ENCODE data around the gene HERPUD1.
"Not testable (repeated sequence)": the region's sequence is repeated elsewhere in the genome, so short reads cannot be mapped to it uniquely, and the experiment has no call there.

The HERPUD1 gene

DNA sequence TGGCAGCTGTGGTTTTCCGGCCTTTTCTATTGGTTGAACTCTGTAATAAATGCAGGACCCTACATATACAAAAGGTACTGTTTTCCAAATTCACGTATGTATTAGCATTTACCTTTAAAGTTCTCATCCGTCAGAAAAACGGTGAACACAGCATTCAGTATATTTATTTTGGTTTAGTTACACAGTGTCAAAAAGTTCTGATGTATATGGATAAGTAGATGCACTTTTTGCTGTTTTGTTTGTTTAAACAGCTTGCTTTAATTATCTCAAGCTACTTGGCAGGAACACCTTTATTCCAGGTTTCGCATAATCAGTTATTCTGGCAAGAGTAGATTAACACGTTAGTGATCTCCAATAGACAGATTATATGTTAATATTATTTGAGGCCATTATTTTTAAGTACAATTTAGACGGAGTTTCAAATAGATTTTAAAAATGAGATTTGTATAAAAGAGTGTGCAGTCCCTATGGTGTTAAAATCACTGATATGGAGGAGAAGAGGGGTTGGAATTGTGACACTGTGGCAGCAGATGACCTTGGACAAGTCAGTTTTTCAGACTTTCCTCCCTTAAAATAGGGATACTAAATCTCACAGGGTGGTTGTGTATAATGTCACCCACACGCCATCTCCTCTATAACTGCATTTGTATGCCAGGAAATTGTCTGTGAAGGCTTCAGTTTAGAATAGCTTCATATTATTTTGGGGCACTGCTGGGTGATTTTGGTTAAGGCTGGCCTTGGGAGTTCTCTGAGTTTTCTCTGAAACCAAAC, 2.1 kb downstream of the HERPUD1 start:
- DNase-seq (ENCODE audit: low read depth in 2 of 2, low spot score in 1 of 2), result no peak

- not testable (repeated sequence) for DNase-seq (ENCODE audit: low read depth in 2 of 2, low spot score in 1 of 2)
These were observed 2.7 kb downstream of the HERPUD1 start for GRCh38 chr16:56934599-56935145.

DNA sequence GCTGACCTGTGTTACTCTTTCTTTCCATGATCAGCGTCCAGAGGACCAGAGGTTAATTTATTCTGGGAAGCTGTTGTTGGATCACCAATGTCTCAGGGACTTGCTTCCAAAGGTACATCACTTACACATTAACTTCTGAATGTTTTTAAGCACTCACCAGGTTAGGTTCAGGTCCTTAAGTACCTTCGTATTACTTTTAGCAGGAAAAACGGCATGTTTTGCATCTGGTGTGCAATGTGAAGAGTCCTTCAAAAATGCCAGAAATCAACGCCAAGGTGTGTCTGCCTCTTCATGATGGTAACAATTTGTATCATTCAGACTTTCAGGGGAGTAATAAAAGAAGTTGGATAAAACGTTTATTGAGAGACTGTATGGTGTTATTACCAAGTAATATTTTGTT, 3.3 kb downstream of the HERPUD1 start:
- no peak for DNase-seq (ENCODE audit: low read depth in 2 of 2, low spot score in 1 of 2)

- DNase-seq (ENCODE audit: low read depth in 2 of 2, low spot score in 1 of 2), result no peak
These were observed 4.5 kb downstream of the HERPUD1 start for GRCh38 chr16:56936491-56936890.

DNA sequence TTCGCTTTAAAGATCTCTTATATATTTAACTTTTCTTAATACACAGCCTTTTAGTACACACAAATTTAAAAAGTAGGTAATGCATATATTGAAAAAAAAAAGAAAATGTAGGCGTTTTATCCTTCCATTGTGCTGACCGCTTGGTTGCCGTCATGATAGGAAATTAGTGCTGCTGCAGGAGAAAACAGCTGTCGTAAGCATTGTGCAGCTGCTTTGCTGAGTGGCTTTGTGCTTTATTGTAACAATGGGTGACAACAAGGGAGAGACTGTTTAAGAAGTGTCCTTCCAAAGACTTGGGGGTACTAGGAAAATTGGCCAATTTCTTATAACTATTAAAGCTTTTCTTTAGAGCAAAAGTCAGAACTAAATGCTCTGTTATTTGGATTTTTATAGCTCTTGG, 5.0 kb downstream of the HERPUD1 start:
- DNase-seq (ENCODE audit: low read depth in 2 of 2, low spot score in 1 of 2), result no peak

DNA sequence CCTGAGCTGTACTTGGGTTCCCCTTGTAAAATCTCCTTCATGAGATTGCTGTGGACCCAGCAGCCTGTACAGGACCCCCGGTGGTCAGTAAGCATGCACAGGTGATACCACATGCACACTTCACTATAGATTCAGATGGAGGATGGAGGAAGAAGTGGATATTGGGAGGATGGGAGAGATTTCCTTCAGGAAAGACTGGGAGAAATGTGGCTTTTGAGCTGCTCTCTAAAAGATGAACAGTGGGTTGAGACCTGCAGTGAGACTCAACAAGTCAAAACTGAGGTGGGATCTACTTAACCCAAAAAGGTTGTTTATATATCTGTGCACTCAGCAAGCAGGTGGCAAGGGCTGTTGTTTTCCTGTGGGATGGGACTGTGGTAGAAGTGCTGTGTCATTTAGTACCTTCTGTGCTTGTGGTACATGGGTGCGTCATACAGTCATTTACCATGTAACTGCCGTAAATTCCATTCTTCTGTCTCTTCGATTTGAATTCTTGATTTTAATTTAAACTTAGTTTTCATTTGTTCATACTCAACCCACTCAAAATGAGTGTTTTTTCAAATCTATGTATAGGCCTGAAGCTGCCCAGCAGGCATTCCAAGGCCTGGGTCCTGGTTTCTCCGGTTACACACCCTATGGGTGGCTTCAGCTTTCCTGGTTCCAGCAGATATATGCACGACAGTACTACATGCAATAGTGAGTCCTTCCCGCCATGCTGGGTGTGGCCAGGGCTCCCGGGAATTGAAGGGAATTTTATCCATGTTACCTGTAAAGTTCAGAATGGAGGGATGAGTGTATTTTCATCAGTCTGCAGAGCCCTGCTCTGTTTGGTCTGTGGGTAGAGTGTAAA, 6.9 kb downstream of the HERPUD1 start:
- DNase-seq (ENCODE audit: low read depth in 2 of 2, low spot score in 1 of 2), result no peak

DNA sequence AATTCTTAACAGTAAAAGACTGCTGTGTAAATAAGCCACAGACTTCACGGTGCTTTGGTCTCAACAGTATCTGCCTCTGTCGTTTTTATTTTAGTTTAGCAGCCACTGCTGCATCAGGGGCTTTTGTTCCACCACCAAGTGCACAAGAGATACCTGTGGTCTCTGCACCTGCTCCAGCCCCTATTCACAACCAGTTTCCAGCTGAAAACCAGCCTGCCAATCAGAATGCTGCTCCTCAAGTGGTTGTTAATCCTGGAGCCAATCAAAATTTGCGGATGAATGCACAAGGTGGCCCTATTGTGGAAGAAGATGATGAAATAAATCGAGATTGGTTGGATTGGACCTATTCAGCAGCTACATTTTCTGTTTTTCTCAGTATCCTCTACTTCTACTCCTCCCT, 7.9 kb downstream of the HERPUD1 start:
- no peak for DNase-seq (ENCODE audit: low read depth in 2 of 2, low spot score in 1 of 2)

DNA sequence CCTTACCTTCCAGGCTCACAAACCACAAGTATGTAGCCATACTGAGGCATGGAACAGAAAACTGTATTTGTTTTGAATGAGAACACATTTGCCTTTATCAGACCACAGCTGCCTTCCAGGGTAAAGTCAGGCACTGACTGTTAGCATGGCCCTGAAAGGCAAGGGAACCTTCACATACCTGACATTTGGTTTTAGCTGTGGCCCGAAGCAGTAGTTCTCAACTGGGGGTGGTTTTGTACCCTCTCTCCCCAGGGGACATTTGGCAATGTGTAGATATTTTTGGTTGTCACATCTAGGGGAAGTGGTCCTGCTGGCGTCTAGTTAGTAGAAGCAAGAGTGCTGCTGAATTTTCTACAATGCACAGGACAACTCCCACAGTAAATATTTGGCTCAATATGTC, 9.2 kb downstream of the HERPUD1 start:
- DNase-seq (ENCODE audit: low read depth in 2 of 2, low spot score in 1 of 2), result no peak

DNA sequence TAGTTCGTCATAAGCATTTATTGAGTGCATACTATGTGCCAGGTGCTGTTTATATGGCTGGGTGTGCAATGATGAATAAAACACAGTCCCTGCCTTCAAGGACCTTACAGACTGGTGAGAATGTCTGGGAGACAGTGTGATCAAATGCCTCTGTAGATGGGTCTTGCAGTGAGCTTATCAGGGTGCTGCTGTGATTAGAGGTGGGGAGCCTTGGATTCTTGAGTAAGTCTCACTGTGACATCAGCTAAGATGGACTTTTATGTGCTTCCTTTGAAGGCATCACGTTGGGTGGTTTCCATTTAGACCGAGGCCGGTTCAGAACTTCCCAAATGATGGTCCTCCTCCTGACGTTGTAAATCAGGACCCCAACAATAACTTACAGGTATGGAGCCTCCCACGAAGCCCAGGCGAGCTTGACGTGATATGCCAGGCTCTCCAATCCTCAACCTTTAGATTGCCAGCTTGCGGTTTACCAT, 10.0 kb downstream of the HERPUD1 start:
- DNase-seq (ENCODE audit: low read depth in 2 of 2, low spot score in 1 of 2), result no peak

DNA sequence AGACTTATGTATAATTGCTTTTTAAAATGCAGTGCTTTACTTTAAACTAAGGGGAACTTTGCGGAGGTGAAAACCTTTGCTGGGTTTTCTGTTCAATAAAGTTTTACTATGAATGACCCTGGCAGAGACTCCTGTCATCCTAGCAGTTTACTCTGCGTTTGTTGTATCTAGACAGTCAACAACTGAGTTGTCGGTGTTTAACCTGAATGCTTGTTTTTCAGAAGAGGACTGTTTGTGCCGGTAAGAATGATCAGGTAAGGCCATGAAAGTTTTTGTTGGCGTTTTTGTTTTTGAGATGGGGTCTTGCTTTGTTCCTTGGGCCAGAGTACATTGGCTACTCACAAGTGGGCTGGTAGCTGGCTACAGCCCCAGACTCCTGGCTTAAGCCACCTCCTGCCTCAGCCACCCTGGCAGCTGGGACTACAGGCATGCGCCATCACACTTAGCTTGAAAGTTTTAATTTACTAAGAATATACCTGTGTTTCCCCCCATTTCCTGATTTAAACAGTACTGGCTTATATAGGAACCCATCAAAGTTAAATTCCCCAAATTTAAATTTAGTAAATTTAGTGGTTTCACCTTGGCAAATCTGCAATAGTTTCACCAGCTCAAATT, 11.9 kb downstream of the HERPUD1 start:
- DNase-seq (ENCODE audit: low read depth in 2 of 2, low spot score in 1 of 2), result no peak

- DNase-seq (ENCODE audit: low read depth in 2 of 2, low spot score in 1 of 2), result no peak
These were observed 13.3 kb downstream of the HERPUD1 start for GRCh38 chr16:56944954-56945839.

DNA sequence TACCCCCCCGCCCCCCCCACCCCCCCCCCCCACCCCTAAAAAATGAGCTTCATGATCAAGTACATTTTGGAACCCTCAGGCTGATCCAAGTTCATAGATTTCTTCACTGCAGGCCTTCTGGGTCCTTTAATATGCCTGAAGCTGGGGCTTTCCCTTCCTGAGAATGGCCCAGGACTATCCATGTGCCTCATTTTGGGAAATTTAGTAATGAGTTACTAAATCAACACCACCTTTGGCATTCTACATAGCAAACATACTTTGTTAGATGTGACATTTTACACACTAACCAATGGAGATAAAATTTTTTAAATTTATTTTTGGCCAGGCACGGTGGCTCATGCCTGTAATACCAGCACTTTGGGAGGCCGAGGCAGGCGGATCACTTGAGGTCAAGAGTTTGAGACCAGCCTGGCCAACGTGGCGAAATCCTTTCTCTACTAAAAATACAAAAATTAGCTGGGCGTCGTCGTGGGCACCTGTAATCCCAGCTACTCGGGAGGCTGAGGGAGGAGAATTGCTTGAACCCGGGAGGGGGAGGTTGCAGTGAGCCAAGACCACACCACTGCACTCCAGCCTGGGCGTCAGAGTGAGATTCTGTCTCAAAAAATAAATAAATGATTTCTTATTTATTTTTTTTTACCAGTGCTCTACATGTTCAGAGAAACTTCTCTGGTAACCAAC, 14.0 kb downstream of the HERPUD1 start:
- no peak for DNase-seq (ENCODE audit: low read depth in 2 of 2, low spot score in 1 of 2)

- DNase-seq (ENCODE audit: low read depth in 2 of 2, low spot score in 1 of 2), result no peak
These were observed 15.0 kb downstream of the HERPUD1 start for GRCh38 chr16:56946767-56947603.

- DNase-seq (ENCODE audit: low read depth in 2 of 2, low spot score in 1 of 2), result no peak
These were observed 15.7 kb downstream of the HERPUD1 start for GRCh38 chr16:56947604-56947995.

DNA sequence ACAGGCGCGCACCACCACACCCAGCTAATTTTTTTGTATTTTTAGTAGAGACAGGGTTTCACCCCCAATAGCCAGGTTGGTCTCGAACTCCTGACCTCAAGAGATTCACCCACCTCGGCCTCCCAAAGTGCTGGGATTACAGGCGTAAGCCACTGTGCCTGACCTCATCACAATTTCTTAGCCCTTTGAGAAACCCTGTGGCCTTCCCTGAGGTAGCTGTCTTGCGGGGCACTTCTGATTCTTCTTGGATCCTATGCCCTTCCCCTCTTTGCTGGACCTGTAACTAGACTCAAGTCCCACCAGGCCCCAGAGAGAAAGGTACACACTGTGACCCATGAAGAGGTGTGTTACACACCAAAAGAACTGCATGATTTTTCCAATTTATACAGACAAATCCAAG, 16.3 kb downstream of the HERPUD1 start:
- no peak for DNase-seq (ENCODE audit: low read depth in 2 of 2, low spot score in 1 of 2)

- no peak for DNase-seq (ENCODE audit: low read depth in 2 of 2, low spot score in 1 of 2)
These were observed 18.1 kb downstream of the HERPUD1 start for GRCh38 chr16:56950051-56950450.

DNA sequence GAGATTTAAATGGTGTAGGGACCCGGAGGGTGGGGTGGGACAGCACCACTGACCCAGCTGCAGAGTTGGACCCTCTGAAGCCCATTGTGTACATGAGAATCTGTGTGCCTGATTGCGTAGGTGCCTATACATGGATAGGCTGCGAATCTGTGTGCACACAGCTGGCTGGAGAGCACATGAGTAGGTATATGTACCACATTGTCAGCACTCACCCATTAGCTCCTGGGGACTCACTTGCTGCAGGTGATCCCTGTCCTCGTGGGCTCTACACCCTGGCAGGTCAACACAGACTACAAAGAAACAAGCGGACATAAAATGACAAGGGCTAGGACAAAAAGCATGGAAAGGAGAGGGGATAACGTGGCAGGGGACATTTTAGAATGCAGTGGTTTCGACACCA, 18.5 kb downstream of the HERPUD1 start:
- DNase-seq (ENCODE audit: low read depth in 2 of 2, low spot score in 1 of 2), result no peak

- peak in 1 of 2 donors; percentile 34 for DNase-seq (ENCODE audit: low read depth in 2 of 2, low spot score in 1 of 2)
These were observed 19.2 kb downstream of the HERPUD1 start for GRCh38 chr16:56950881-56951771.
